Measurements from ENCODE around the gene SLC22A3.
"Not testable (repeated sequence)": the region's sequence is repeated elsewhere in the genome, so short reads cannot be mapped to it uniquely, and the experiment has no call there.

The SLC22A3 gene

GRCh38 chr6:160375561-160375949 lies 27.4 kb downstream of the SLC22A3 start:
- no peak for DNase-seq

DNA sequence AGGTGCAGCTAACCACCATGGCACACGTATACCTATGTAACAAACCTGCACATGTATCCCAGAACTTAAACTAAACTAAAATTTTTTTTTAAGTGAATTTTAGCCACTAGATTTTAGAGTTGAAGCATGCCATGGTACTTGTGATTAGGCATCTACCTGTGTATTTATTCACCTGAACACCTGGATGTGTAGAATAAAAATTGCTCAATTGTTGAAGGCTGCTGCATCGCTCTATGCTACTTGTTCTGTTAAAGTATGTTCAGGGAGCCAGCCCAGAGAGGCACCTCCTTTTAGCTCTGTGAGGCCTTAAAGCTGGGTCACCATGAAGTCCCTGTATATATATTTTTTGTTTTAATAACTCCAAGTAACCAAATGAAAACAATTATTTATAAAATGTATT lies 28.3 kb downstream of the SLC22A3 start:
- no peak for DNase-seq

GRCh38 chr6:160378218-160378617 lies 30.0 kb downstream of the SLC22A3 start:
- DNase-seq: no peak

- no peak for DNase-seq
Measured at GRCh38 chr6:160378882-160379281, 30.7 kb downstream of the SLC22A3 start.

DNA sequence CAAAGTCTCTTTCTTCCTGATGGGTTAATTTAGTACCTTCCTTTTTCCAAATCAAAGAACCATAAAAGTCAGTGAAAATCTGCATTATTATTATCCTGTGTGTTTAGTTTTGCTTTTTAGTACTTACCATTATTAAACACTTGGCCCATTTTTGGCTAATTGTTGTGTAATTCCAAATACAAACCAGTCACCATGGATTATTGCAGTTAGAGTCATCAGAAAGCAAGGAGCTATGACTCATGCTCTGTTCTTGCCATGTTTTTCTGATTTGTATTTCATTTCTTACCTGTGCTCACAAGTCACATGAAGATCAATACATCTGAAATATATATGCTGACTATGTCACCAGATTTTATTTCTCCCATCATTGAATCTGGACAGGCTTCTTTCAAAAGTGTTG lies 31.3 kb downstream of the SLC22A3 start:
- DNase-seq: no peak

GRCh38 chr6:160382946-160383345 lies 34.8 kb downstream of the SLC22A3 start:
- no peak for DNase-seq

DNA sequence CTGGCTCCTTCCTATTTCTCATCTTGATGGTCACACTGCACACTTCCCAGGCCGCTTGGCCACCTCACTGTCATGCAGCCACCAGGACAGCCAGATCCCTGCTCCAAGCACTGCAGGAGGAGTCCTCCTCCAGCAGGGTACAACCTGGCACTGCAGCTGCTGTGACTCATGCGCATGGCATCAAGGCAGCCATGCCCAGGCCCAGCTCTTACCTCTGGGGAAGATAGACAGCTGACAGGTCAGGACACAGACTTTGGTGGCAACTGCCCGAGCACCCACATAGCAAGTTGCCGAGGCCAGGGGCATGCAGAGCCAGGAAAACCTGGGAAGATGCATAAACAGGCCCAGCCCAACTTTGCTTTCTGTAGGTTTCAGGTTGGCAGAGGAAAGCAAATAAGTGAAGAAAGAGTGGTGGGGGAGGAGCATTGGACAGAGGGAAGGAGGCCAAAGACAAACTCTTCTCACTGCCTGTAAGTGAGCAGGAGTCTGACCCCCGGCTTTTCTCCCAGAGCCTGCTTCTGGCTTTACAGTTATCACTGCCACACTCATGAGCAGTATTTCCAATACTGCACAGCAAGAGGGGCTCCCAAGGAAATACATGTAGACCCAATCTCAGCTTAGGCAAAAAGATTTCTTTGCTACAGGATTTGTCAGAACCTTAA lies 38.8 kb downstream of the SLC22A3 start:
- DNase-seq: no peak

GRCh38 chr6:160387916-160388643 lies 39.9 kb downstream of the SLC22A3 start:
- DNase-seq: no peak

GRCh38 chr6:160388922-160389321 lies 40.7 kb downstream of the SLC22A3 start:
- no peak for DNase-seq

DNA sequence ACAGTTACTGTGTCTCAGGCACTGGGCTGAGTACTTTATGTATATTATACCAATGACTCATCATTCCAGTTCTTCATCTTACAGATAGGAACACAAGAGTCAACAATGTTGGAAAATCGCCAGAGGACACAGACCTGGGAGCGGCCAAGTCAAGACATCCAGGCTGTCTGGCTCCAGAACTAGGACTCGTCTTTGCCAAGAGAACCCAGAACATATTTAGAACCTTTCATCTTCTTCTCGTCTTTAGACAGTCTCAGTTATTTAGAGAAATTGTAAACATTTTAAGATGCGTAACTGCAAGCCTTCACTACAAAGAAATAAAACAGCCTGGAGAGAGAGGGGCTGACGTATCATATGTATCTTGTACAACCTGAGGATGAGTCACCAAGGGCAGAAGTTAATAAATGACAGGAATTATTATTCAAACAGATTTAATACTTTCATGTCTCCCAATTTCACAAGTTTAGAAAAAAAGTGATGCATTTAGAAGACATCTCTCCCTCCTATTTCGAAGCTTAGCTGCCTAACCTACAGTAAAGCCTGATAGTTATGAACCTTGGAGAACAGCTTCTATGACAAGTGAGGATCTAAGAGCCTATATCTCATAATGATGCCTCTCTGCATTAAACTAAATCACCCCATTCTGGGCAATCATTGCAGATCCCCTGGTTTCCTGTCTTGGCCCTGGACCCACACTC lies 43.4 kb downstream of the SLC22A3 start:
- DNase-seq: no peak

DNA sequence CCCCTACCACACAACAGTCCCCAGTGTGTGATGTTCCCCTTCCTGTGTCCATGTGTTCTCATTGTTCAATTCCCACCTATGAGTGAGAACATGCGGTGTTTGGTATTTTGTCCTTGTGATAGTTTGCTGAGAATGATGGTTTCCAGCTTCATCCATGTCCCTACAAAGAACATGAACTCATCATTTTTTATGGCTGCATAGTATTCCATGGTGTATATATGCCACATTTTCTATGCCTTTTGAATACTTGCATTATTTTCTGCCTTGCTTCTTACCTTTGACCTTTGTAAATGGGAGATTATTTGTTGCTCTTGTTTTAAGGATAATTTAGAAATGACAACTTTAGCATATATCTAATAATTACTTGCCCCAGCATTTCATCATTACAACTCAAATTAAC lies 45.3 kb downstream of the SLC22A3 start:
- DNase-seq: not testable (repeated sequence)

- no peak for DNase-seq
Measured at GRCh38 chr6:160393891-160394653, 45.9 kb downstream of the SLC22A3 start.

GRCh38 chr6:160394654-160395035 lies 46.5 kb downstream of the SLC22A3 start:
- no peak for DNase-seq

GRCh38 chr6:160395187-160395586 lies 47.0 kb downstream of the SLC22A3 start:
- no peak for DNase-seq

DNA sequence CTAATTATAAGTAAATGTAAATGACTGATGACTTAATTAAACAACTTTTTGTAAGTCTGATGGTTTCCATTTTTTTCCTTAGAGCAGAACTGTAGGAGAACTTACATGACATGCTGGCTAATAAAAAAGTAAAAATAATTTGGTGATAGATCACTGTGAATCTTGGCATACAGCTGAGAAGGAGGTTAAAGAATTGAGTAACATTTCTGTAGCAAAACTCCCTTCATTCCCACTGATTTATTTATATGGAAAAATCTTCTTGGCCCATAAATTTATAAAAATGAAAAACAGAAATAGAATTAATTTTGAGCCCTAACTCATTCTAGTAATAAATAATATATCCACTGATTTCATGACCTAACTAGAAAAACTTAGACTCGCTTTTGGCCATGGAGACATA lies 48.1 kb downstream of the SLC22A3 start:
- DNase-seq: no peak

DNA sequence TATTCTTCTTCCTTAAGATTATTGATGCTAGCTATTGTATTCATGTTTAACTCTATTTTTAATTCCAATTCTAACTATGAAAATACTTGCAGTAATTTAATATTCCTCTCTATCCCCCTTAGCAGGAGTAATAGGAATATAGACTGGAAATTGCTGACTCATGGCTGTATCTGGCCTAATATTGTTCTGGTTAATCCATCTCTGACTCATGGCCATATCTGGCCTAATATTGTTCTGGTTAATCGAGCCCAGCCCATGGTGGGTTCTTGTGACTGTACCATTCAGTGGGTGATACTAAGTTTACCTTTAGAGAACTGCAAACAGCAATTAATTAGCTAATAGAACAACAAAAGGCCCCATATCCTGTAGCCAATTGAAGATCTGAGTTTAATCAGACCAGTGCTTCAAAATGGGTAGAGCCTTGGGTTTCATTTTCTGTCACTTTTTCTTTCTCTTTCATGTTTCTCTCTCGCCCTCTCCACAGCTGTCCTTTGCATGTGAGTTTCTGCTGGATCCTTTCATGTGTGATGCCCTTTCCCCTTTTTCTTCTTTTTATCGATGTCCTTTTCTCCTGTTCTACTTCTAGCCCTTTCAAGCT lies 50.6 kb downstream of the SLC22A3 start:
- DNase-seq: no peak

GRCh38 chr6:160400446-160400845 lies 52.3 kb downstream of the SLC22A3 start:
- no peak for DNase-seq

- DNase-seq: no peak
Measured at GRCh38 chr6:160408528-160408927, 60.4 kb downstream of the SLC22A3 start.

DNA sequence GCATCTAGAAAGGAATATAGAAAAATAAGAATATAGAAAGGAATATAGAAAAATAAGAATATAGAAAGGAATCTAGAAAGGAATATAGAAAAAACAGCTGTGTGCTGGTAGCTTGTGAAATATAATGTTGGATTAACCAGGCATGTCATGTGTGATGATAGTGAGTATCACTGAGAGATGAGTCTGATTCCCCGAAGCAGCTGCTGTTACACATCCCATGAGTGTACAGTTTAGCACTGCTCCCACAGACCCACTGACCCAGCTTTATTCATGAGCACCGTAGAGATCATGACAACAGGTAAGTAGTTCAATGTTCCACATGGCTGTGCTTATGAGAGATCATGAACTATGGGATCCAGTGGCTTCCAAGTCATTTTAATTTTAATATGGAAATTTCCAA lies 64.8 kb downstream of the SLC22A3 start:
- no peak for DNase-seq

DNA sequence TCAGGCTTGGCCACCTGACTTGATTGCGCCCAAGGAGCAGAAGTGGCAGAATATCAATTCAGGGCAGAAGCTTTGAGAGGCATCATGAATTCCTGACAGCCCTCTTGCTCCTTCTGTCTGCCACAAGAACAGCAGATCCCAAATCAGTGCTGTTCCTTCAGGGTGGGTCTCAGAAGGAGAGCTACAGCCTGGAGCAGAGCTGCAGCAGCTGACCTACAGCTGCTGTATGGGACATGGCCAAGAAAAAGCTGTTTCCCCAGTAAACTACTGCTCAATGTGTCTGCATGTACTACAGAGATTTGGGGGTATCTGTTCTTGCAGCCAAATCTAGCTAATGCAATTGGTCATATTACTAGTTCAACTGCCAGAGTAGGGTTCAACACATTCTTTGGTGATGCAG lies 69.0 kb downstream of the SLC22A3 start:
- DNase-seq: no peak

DNA sequence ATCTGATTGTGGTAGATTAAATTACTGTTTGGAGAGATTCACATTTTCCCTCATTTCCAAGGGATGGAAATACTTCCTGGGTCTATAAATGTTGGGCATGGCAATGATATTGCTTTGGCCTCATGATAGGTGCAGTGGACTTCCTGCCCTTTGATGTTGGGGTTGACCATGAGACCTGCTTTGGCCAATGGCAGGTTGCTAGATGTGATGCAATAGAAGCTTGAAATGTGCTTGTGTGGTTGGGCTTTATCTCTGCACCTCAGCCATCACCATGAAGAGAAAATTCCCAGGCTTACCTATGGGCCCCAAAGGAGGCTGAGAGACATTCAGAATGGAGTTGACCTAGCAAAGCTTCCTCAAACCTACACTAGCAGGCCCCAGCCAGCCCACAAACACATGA lies 69.4 kb downstream of the SLC22A3 start:
- DNase-seq: no peak

DNA sequence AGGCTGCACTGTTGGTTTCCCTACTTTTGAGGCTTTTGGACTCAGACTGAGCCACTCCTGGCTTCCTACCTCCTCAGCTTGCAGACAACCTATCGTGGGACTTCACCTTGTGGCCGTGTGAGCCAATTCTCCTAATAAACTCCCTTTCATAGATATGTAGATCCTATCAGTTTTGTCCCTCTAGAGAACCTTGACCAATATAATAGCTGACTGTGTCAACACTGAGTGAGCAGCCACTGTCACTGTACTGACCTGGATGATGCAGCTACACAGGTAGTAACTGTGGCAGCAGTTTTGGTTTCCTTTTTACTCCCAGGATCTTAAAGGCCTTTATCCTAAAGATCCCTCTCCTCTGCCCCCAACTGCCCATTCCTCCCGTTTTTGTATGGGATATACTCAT lies 70.2 kb downstream of the SLC22A3 start:
- no peak for DNase-seq

GRCh38 chr6:160419488-160419887 lies 71.3 kb downstream of the SLC22A3 start:
- DNase-seq: no peak
